HG02970 (cell line): ENCODE results near the gene ABHD13.
A peak's percentile ranks its signal among the peaks of the same experiment; 100 is the strongest.
"Not testable (repeated sequence)": the region's sequence is repeated elsewhere in the genome, so short reads cannot be mapped to it uniquely, and the experiment has no call there.

ENCODE experiments used
- ATAC-seq: cut with Tn5 transposase; IDR thresholded peaks from one replicate; pipeline ENCODE4 v1.9.1; 2021; ENCODE audit warnings: mild to moderate bottlenecking, moderate library complexity, moderate number of reproducible peaks; ENCODE audit not compliant: unreplicated experiment, low FRiP score

The ABHD13 gene

DNA sequence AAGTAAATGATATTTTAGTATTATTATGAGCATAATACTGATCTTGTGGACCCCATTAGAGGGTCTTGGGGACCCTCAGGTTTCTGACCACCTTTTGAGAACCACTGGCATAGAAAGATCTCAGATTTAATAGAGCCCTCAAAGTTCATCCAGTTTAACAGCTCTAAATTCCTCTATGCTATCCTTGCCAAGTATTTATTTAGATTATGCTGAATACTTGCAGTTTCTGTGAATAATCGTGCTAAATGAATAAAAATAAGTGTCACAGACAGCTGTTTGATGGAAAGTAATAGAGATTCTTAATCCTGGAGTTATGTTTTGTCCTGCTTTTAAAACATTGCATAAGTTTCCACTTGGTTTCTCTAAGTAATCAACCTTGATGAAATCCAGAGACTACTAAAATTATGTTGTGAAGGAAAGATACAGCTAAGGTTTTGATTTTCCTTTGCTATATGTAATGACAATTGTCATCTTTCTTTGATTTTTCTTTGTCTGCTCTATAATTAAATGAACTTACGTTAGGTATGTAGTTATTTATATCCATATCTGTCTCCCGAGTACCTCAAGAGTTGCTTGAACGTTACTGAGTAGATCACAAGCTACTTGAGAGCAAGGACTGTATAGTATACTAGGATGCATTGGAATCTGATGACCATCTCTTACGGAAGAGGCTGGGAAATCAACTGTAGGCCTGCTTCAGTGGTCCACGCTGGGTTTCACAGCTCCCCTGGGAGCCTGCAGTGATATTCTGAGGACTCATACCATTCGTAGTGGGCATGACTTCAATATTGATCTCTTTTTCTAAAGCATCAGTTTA is 5.7 kb downstream of the ABHD13 start:
- no peak for ATAC-seq

DNA sequence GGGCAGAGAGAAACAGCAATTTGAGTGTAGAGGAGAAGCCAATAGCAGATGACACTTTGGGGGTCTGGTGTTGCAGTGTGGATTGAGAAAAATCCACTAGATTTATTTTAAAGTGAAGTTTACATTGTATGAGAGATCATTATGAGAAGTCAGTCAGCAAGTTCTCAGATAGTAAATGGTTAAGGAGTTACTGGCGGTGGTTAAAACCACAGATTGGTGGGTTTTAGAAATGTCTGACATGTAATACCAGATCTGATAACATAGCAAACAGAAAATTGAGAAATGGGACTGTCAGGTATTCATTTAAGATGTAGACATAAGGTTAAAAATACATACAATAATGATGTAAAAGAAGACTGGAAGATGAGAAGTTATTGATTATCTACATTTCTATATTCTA is 7.2 kb downstream of the ABHD13 start:
- no peak for ATAC-seq

DNA sequence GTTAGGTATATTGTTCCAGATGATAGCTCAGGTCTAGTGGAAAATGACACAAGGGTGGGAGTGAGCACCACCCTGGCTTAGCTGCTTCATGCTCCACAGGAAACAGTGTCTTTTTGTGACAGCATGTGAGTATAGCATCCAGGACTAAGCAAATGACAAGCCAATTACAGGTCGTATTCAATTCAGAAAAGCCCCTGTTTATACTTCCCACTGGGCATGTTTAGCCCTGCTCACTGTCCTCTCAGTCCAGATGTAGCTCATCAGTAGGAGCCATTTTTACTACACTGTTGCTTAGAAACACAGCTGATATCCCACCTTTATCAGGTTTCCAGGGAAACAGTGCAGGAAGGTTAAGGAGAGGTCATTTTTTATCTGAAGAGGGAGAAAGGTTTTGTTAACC is 8.0 kb downstream of the ABHD13 start:
- ATAC-seq = no peak

DNA sequence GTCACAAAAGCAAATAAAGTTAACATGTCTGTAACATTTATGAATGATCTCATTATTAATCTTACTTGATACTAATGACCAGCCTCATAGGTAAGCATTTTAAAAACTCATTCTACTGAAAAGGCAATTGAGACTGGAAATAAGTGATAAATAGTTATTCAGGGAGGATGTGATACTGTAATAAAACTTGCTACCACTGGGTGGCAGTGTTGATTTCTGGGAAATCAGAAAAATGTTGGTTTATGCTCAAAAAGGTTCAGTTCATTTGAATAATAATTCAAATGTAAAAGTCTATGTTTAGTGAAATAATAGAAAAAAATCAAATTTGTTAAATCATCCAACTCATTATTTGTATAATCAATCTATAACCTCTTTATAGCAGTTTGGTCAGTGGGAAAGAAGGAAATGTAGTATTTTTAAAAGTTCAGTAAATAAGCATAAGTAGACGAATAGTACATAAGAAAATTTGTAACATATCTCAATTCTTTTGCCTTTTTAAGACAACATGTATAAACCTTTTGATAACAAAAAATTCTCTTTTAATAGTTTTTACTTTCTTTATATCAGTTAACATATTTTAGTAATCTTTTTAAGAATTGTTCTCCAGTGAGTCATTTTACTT is 9.6 kb downstream of the ABHD13 start:
- ATAC-seq = no peak

DNA sequence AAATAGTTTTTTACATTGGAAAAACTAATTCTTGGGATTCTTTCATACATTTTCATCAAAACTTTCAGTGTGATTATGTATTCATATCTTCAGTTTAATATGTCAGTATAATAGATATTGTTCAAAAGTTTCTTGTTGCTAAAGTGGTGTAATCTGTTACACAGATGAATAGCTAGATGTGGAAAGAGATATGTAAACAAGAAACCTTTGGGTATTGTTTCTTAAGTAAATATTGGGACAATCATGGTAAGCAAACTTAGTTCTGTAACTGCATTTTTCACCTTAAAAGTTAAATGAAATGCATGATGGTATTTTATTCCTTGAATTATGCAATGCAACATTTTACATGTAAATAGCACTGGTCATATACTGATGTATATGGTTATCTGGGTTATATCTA is 12.2 kb downstream of the ABHD13 start:
- ATAC-seq = no peak

DNA sequence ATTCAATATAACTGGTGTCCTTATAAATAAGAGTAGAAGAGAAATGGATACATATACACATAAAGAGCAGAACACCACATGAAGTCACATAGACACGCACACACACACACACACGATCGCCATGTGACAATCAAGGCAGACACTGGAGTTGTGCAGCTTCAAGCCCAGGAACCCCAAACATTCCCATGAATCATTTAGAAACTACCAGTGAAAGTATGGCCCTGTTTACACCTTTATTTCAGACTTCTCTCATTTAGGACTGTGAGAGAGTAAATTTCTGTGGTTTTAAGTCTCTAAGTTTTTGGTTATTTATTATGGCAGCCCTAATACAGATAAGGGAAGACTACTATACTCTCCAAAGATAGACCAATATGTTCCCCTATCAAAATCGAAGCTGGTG is 31.0 kb downstream of the ABHD13 start:
- ATAC-seq = no peak

DNA sequence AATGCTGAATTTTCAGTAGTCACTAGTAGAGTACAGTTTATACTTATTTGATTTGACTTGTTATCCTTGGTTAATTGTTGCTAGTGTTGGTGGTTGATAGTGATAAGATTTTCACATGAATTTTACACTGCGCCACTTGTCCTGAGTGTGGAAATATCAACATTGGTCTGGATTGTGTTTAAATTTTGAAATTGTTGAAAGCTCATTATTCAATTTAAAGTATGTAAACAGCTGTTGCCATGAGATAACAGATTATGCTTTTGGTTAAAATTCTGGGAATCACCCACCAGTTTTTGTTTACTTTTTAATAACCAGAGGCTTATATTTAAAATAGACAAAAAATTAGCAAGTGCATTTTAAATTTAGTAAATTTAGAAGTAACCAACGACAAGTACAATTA is 39.1 kb downstream of the ABHD13 start:
- ATAC-seq = no peak

DNA sequence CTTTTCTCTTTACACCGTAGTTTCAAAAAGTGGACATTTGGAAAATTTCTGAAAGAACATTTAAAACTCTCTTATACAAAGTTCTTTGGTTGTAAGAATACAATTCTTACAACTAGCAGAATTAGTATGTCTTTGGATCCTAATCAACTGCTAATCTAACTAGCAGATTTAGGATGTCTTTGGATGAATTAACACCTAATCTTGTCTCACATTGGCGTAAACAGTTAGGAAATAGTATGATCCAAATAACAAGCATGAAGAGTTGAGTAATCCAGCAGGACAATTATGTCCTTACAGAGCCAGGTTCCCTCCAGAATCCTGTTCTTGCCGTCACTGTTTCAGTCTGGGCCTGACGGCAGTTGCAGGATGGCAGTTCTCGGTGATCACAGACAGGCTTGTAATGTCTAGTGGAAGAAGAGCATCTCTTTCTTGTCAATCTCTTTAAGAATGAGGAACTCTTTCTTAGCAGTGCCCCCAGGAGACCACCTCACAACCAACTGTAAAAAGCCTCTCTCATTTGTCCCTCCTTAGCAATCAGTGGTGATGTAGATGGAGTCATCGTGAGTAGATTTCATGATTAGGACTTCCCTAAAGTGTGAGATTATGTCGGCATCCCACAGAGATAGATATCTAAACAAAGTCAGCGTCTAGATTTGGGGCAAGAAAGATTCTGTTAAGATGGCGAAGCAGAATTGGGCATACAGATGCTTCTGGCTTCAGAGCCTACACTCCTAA is 45.6 kb downstream of the ABHD13 start:
- ATAC-seq = no peak

DNA sequence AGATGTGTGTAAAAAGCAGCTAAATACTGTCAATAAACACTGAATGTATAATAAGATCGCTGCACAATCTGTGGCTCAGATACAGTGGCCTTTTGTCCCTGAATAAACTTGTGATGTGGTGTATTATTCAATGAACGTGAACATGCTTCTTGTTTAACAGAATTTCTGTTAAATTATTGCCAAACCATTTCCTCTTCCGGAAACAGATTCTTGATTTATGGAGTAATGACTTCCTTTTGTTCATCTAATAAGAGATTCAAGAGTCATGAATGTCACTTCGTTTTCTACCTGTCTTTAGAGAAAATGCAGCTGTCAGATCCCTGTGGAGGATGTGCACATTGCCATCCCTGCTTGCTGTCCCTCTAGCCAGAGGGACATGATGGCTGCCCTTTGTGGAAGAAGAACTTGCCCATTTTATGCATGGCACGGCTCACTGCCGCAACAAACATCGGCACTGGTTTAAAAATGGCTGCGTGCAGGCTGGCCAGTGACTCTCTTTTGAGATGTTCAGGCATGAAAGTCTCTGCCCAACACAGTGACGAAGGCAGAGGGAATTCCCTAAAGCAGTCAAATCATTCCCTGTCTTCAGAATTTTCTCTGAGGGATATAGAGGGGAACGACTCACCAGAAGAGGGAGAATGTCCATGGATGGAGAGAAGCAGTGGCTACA is 48.3 kb downstream of the ABHD13 start:
- no peak for ATAC-seq

DNA sequence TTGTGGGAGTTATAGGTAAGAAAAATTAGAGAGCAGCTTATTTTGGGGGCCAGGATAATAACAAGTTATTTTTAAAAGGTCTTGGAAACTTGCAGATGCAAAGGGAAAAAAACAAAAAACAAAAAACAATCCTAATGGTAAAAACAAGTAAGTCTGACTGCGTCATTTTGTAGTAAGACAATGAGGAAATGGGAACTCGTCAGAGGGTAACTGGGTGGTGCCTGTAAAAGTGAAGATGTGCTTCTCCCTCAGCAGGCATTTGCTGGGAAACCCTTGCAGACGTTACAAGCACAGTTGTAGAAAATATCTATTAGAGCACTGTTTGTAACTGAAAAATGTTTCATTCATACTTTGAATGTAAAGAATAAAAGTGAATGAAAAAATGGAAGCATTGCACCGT is 49.2 kb downstream of the ABHD13 start:
- no peak for ATAC-seq

DNA sequence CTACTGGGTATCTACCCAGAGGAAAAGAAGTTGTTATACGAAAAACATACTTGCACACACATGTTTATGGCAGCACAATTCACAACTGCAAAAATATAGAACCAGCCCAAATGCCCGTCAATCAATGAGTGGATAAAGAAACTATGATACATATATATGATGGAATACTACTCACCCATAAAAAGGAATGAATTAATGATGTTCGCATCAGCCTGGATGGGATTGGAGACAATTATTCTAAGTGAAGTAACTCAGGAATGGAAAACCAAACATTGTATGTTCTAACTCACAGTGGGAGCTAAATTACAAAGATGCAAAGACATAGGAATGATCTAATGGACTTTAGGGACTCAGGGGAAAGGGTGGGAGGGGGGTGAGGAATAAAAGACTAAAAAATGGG is 49.7 kb downstream of the ABHD13 start:
- ATAC-seq = not testable (repeated sequence)

DNA sequence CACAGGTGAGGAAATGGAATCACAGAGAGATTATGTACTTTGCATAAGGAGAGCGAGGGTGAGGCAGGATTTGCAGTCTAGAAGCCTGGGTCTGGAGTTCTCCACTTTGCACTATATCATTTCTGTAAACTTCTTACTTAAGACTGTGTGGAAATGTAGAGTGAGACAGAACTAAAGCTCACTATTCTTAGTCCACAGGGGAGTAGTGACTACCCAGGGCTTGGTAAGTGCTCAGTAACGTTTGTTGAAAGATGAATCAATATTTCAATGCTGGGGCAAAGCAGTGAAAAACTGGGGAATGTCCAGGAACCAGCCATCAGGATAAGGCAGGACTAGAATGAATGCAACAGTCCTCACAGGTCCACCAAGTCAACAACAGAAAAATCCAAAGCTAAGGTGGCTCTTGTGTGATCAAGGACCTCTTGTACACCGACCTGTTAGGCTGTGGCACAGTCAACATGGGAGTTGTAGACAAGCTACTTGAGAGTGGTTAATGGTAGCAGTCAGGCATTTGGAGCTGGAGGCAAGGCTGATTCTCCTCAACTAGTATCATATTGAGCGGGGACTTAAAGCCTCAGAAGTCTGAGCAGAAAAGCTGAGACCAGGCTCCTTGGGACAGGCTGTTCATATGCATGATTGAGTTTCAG is 50.4 kb downstream of the ABHD13 start:
- ATAC-seq = no peak

DNA sequence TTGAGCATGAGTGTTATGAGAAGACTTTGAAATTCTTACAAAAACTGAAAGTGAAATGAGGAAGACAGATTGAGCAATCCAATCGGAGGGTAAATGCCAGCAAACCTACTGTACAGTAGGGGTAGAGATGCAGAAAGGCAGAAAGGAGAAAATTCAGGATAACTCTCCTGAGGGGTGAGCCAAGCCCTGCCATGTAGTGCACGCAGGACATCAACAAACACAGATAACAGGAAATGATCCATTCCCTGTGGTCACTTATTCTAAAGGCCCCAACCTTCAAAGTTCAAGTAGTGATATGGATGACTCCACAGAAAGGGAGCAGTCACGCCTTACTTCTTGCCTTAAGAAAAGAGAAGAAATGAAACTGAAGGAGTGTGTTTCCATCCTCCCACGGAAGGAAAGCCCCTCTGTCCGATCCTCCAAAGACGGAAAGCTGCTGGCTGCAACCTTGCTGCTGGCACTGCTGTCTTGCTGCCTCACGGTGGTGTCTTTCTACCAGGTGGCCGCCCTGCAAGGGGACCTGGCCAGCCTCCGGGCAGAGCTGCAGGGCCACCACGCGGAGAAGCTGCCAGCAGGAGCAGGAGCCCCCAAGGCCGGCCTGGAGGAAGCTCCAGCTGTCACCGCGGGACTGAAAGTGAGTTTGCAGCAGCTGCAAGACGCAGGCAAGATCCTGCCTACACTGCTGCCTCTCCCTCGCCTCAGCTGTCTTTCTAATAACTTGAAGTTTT is 51.6 kb downstream of the ABHD13 start, which contains the start of gene TNFSF13B:
TNFSF13B (plus strand) TSS at position 118 of the 728 bp plus-strand sequence; CDS start at position 296, 178 bp downstream.
- ATAC-seq = peak; percentile 74

DNA sequence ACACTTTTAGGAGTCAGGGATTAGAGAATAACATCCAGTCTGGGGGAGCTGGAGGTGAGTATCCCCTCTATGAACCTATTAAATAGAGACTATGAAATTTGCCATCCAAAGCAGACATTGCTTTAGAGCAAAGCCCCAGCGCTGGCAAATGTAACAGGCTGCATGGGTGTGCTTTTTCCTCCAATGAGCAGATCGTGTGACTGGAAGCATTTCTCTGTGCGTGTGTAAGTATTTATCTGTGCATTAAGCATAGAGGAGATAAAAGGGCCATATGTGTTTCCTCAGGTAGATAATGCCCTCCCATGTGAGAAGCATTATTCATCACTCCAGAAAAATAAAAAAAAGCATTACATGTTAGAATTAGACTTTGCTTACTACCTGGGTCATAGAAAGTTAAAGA is 52.2 kb downstream of the ABHD13 start:
- peak; percentile 14 for ATAC-seq

DNA sequence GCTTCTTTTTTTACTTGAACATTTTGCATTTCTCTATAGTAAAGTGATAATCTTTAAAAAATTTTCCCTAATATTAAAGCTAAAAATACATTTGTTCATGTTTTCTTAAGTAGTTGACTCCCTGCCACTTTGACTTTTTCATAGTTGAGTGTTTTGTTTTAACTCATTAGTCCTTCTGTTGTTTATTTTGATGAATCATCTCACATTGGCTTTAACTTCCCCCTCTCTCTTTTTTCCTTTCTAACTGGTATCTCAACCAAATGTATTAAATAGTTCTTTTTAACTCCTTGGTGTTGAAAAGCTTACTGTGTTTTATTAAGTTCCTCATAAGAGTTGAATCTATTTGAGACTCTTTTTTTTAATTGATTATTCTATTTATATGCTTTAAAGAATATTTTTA is 54.1 kb downstream of the ABHD13 start:
- no peak for ATAC-seq

DNA sequence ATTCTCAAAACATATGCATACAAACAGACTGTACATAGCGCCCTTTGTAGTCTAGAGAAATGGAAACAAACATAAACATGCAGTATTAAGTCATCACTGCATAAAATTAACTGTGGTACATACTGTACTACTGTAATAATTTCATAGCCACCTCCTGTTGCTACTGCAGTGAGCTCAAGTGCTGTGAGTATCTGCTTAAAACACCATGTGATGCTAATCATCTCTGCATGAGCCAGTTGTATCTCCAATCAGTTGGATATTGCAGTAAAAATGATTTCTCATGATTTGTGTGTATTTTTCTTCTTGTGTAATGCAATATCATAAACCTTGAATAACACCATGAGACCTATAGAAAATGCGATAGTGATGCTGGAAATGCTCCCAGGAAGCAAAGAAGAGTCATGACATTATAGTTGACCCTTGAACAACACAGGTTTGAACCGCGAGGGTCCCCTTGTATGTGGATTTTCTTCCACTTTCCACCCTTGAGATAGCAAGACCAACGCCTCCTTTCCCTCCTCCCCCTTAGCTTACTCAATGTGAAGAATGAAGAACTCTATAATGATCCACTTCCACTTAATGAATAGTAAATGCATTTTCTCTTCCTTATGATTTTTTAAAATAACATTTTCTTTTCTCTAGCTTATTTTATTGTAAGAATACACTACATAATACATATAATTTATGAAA is 55.4 kb downstream of the ABHD13 start:
- no peak for ATAC-seq

DNA sequence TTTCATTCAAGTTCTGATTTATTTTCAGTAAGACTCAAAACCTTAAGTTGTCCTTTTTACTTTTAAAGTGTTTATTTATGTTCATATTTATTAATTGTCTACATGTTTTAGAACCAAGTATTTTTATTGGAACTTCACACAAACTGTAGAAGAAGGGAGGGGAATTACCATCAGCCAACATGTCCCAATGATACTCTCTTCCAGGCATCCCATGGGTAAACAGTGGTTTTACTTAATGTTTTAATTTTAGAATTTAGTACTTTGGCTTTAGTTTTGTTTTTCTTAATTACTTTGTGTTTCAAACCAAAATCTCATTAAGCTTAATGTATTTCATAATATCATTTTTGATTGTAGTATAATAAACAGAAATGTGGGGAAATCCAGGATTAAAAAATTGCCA is 56.5 kb downstream of the ABHD13 start:
- ATAC-seq = no peak

DNA sequence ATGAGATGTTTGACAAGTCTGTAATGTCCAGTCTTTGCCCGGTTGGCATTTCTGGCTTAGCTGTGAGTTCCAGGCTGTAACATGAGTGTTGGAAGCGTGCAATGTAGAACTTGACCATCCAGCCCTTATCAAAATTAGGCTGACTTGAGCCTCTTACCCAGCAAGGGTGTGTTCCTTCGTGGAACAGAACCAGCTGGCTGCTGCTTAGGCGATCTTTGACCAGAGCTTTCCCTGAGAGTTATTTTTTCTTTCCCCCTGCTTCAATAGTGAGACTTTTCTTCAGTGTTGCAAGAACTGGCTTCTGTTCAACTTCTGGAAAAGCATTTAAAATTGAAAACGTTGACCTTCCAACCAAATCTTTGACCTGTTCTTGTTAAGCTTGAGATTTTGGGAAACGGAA is 57.9 kb downstream of the ABHD13 start:
- ATAC-seq = no peak

DNA sequence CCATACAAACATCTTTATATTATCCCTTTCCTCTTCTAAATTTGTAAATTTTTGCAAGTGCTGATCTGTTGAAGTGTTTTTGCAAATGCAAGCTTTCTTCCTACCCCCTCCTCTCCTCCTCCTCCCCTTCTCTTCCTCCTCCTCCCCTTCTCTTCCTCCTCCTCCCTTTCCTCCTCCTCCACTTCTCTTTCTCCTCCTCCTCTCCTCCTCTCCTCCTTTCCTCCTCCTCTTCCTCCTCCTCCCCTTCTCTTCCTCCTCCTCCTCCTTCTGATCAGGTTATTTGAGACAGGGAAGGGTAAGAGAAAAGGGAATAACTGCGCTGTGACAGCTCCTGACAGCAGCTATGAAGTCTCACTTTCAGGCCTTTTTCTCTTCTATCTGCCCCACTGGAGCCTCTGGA is 60.3 kb downstream of the ABHD13 start:
- ATAC-seq = no peak
